ENCODE results near the gene VSTM4.

The VSTM4 gene

DNA sequence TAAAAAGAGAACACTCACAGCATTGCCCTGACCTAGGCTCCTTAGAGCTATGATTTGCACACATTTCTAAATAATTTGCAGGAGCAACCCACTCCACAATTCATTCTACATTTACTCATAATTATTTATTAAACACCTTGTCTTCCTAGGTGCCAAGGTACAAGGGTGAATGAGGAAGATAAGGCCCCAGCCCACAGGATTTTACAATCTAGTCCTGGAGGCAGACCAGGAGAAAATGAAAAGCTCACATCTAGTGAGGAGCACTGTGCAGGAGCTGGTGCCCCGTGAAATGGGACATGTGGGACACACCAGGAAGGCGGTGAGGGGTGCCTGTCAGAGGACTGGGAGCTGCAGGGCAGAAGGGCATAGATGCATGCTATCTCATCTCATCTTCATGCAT lies 116.0 kb downstream of the VSTM4 start:
- no peak for TF ChIP-seq CTCF (IDR thresholded peaks at IDR 0.05)
- H3K9me3 Mint-ChIP-seq: peaks cover 8% of the 10 kb centered on the region
- no peak overlapping the region for H3K27ac Mint-ChIP-seq
- DNase-seq: no peak
- peaks cover 27% of the 10 kb centered on the region for H3K4me1 Mint-ChIP-seq
- no peaks in the 10 kb centered on the region for H3K36me3 Mint-ChIP-seq (ENCODE audit: low read depth)
- H3K4me3 Mint-ChIP-seq: no peak overlapping the region
- H3K27me3 Mint-ChIP-seq (ENCODE audit: low read depth, poor library complexity): peaks cover 40% of the 10 kb centered on the region

GRCh38 chr10:48996329-48996728 lies 119.0 kb downstream of the VSTM4 start:
- H3K4me3 Mint-ChIP-seq: no peak overlapping the region
- TF ChIP-seq CTCF (IDR thresholded peaks at IDR 0.05): no peak
- H3K27ac Mint-ChIP-seq: no peak overlapping the region
- peaks cover 13% of the 10 kb centered on the region for H3K4me1 Mint-ChIP-seq
- no peak for DNase-seq
- H3K36me3 Mint-ChIP-seq (ENCODE audit: low read depth): no peaks in the 10 kb centered on the region
- H3K9me3 Mint-ChIP-seq: peaks cover 8% of the 10 kb centered on the region
- peaks cover 58% of the 10 kb centered on the region for H3K27me3 Mint-ChIP-seq (ENCODE audit: low read depth, poor library complexity)

GRCh38 chr10:48993627-48994026 lies 121.7 kb downstream of the VSTM4 start:
- Mint-ChIP-seq H3K4me1 (no peaks in the 10 kb centered on the region), H3K9me3 (peaks cover 8% of the 10 kb centered on the region), H3K27ac (no peak overlapping the region), H3K4me3 (no peak overlapping the region), H3K36me3 (ENCODE audit: low read depth) (no peaks in the 10 kb centered on the region), H3K27me3 (ENCODE audit: low read depth, poor library complexity) (peaks cover 61% of the 10 kb centered on the region)
- DNase-seq: no peak
- no peak for TF ChIP-seq CTCF (IDR thresholded peaks at IDR 0.05)

GRCh38 chr10:48990226-48990625 lies 125.1 kb downstream of the VSTM4 start:
- no peak for TF ChIP-seq CTCF (IDR thresholded peaks at IDR 0.05)
- DNase-seq: no peak
- Mint-ChIP-seq H3K36me3 (ENCODE audit: low read depth) (no peaks in the 10 kb centered on the region), H3K9me3 (no peaks in the 10 kb centered on the region), H3K4me3 (no peak overlapping the region), H3K4me1 (peaks cover under 1% of the 10 kb centered on the region), H3K27me3 (ENCODE audit: low read depth, poor library complexity) (peaks cover 59% of the 10 kb centered on the region), H3K27ac (no peak overlapping the region)

DNA sequence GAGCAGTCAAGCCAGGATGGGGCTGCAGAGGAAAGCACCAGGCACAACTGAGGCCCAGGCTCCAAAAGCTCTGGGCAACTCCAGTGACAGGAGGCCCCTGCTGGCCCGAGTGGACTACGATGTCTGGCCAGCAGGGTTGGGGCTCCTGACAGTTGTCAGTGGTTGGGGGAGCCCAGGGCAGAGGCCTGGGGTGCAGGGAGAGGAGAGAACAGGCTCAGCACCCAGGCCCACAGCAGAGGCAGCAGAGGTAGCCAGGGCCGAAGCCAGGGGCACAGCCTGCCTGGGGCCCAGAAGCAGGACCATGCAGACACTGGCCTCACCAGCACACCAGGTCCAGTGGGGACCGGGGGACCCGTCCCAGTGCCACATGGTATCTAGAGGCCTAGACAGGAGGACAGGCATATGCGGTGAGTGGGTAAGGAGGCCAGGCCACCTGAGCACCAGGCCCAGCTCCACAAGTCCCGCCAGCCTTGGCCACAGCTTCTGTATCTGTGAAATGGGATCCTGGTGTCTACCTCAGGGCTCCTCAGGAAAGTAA lies 129.6 kb downstream of the VSTM4 start:
- Mint-ChIP-seq H3K27ac (no peak overlapping the region), H3K27me3 (ENCODE audit: low read depth, poor library complexity) (peaks cover 48% of the 10 kb centered on the region), H3K9me3 (no peaks in the 10 kb centered on the region), H3K36me3 (ENCODE audit: low read depth) (no peaks in the 10 kb centered on the region), H3K4me1 (peaks cover 42% of the 10 kb centered on the region), H3K4me3 (no peak overlapping the region)
- DNase-seq: no peak
- no peak for TF ChIP-seq CTCF (IDR thresholded peaks at IDR 0.05)

DNA sequence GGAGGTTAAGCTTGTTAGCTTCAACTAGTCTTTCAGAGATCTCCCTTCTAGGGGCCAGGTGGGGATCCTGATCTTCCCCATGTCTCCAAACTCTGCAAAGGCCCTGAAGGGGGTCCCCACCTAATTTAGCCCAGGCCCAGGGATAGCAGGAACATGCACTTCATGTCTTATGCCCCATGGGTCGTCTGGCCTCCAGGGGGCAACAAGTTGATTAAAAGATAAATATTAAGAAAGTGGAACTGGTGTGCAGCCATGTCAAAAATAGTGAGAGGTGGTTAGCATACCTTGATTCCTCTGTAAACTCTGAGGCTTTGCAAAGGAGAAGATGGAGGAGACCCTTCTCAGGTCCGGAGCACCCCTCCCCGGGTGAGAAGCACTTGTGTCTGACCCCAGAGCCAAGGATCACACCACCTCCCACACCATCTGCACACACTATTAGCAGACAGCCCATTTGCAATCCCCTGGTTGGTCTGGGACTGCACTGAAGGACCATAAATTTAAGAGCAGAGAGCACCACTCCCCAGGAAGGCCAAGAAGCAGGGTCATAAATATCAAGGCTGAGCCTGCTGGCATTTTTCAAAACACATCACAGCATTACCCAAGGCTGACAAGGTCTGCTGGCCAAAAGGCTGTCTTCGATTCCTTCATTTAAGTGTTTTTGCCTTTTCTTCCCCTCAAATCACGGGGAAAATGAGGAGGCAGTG lies 131.5 kb downstream of the VSTM4 start:
- no peak overlapping the region for H3K4me3 Mint-ChIP-seq
- H3K27ac Mint-ChIP-seq: no peak overlapping the region
- peak; percentile 45 for DNase-seq
- H3K27me3 Mint-ChIP-seq (ENCODE audit: low read depth, poor library complexity): peaks cover 54% of the 10 kb centered on the region
- TF ChIP-seq CTCF (IDR thresholded peaks at IDR 0.05): no peak
- peaks cover 42% of the 10 kb centered on the region for H3K4me1 Mint-ChIP-seq
- H3K36me3 Mint-ChIP-seq (ENCODE audit: low read depth): no peaks in the 10 kb centered on the region
- no peaks in the 10 kb centered on the region for H3K9me3 Mint-ChIP-seq

Measured in nephron progenitor cell (in vitro differentiated cells).